Right ventricle myocardium inferior (tissue), 1 donor: ENCODE results near the gene TGFB1. TPM values are rescaled to one million over a fixed set of nuclear protein-coding genes. Genes with fewer than 3 reads are reported as not detected.

Experiments
- ATAC-seq: fragments of 200-7000 bp; cut with Tn5 transposase; one replicate; pipeline ENCODE4 v1.9.1; 2020; ENCODE audit warnings: mild to moderate bottlenecking, moderate library complexity
- DNase-seq: peaks from one replicate; pipeline ENCODE4 v3.0.0; 2021; ENCODE audit errors: missing footprints
- intact Hi-C: fragments of 100-400 bp; cut with DNase I; formaldehyde crosslinking; loops from one replicate; pipeline ENCODE4 v1.11.0; 2022
- total RNA-seq: library from RNA; stranded (reverse); fragmentation: NEBNext Ultra II Directional; extraction: Animal tissue kit (Norgen Biotek cat#: 25700); gene quantifications from one replicate; pipeline ENCODE4 v1.2.1, GENCODE V29; 2021
- donor health status: DM: no; HTN: yes; CAD: no; lungs with severe emphysema.

The TGFB1 gene
- total RNA-seq, 1 donor from 2014 or later, result 15.0 TPM

- intact Hi-C loops, result loop anchor here (1.0 kb wide), 1 partner anchor 25 kb away; no protein-coding TSS in a partner anchor
- DNase-seq (peak; percentile 84), ATAC-seq (peak; percentile 5)
Measured at GRCh38 chr19:41325947-41326706, 27.6 kb downstream of the TGFB1 start.

GRCh38 chr19:41325640-41325946 lies 28.1 kb downstream of the TGFB1 start:
- DNase-seq (no peak), ATAC-seq (no peak)
- intact Hi-C loops, result loop anchor here (1.0 kb wide), 1 partner anchor 26 kb away; no protein-coding TSS in a partner anchor

GRCh38 chr19:41324921-41325639 lies 28.6 kb downstream of the TGFB1 start:
- DNase-seq (peak; percentile 82), ATAC-seq (peak; percentile 29)
- intact Hi-C loops, result loop anchor here (1.0 to 5.0 kb wide), 2 partner anchors 26 to 107 kb away; no protein-coding TSS in a partner anchor

GRCh38 chr19:41324231-41324702 lies 29.5 kb downstream of the TGFB1 start:
- no peak for DNase-seq
- no peak for ATAC-seq
- intact Hi-C loops, result loop anchor here (5.0 kb wide), 1 partner anchor 108 kb away; no protein-coding TSS in a partner anchor

GRCh38 chr19:41323430-41324125 lies 30.1 kb downstream of the TGFB1 start:
- intact Hi-C loops, result loop anchor here (5.0 kb wide), 1 partner anchor 109 kb away; no protein-coding TSS in a partner anchor
- ATAC-seq, result peak; percentile 57
- DNase-seq, result peak; percentile 77

GRCh38 chr19:41323023-41323422 lies 30.7 kb downstream of the TGFB1 start:
- ATAC-seq (no peak), DNase-seq (no peak)
- intact Hi-C loops, result loop anchor here (5.0 kb wide), 1 partner anchor 109 kb away; no protein-coding TSS in a partner anchor

GRCh38 chr19:41322451-41322850 lies 31.3 kb downstream of the TGFB1 start:
- intact Hi-C loops, result loop anchor here (5.0 kb wide), 1 partner anchor 110 kb away; no protein-coding TSS in a partner anchor
- DNase-seq (no peak), ATAC-seq (no peak)

- ATAC-seq (no peak), DNase-seq (peak; percentile 76)
- intact Hi-C loops, result loop anchor here (5.0 kb wide), 1 partner anchor 111 kb away; no protein-coding TSS in a partner anchor
Measured at GRCh38 chr19:41321600-41322270, 32.0 kb downstream of the TGFB1 start.

- no peak for DNase-seq
- intact Hi-C loops, result loop anchor here (5.0 kb wide), 1 partner anchor 111 kb away; no protein-coding TSS in a partner anchor
- ATAC-seq, result no peak
Measured at GRCh38 chr19:41321204-41321599, 32.5 kb downstream of the TGFB1 start.

GRCh38 chr19:41320568-41320967 lies 33.2 kb downstream of the TGFB1 start:
- ATAC-seq (no peak), DNase-seq (no peak)
- intact Hi-C loops, result loop anchor here (5.0 kb wide), 1 partner anchor 112 kb away; no protein-coding TSS in a partner anchor

- intact Hi-C loops, result loop anchor here (5.0 kb wide), 1 partner anchor 112 kb away; no protein-coding TSS in a partner anchor
- DNase-seq (no peak), ATAC-seq (no peak)
Measured at GRCh38 chr19:41320185-41320518, 33.6 kb downstream of the TGFB1 start.

- intact Hi-C loops, result loop anchor here (5.0 kb wide), 1 partner anchor 113 kb away; no protein-coding TSS in a partner anchor
- no peak for DNase-seq
- ATAC-seq, result no peak
Measured at GRCh38 chr19:41319500-41320184, 34.1 kb downstream of the TGFB1 start.

- intact Hi-C loops, result no loop called here
- ATAC-seq, result no peak
- DNase-seq, result no peak
Measured at GRCh38 chr19:41318696-41319499, 34.8 kb downstream of the TGFB1 start.

- intact Hi-C loops, result no loop called here
- no peak for ATAC-seq
- no peak for DNase-seq
Measured at GRCh38 chr19:41316306-41316920, 37.3 kb downstream of the TGFB1 start.

- no peak for ATAC-seq
- DNase-seq, result no peak
- intact Hi-C loops, result no loop called here
Measured at GRCh38 chr19:41311613-41312012, 42.1 kb downstream of the TGFB1 start.

GRCh38 chr19:41311072-41311471 lies 42.6 kb downstream of the TGFB1 start:
- intact Hi-C loops, result no loop called here
- no peak for ATAC-seq
- DNase-seq, result no peak
